ENCODE data around the gene TIMMDC1. TPM values are rescaled to one million over a fixed set of nuclear protein-coding genes. Genes with fewer than 3 reads are reported as not detected.

TIMMDC1 gene
- total RNA-seq, 1 experiment from 2014 or later, result 121 TPM

DNA sequence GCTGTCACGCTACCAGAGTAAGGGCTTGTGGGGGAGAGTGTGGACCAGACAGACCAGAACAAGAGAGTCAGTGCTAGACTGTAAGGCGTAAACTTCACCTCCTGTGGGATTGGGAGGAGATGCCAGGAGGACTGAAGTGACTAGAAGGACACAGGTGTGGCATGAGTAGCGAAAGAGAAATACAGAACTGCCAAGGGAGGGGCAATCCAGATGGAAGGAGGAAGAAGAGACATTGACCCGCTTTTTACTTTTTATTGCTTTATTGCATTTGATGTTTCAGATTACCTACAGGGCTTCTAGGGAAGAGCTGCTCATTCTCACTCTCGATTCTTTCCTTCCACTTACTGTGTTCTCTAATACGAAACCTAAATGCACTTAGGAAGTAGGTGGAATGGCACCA is 27.5 kb upstream of the TIMMDC1 start:
- H3K9ac ChIP-seq (ENCODE audit: low read length), result no peak overlapping the region
- TF ChIP-seq YY1 (IDR thresholded peaks at IDR 0.05; ENCODE audit: extremely low read depth, insufficient replicate concordance, low read depth, low read length) (no peak), CTCF (IDR thresholded peaks at IDR 0.05 in 2 of 3, conservative IDR thresholded peaks at IDR 0.05 in 1 of 3; ENCODE audit: borderline replicate concordance in 1 of 3, insufficient read depth in 1 of 3, low read depth in 2 of 3, low read length in 2 of 3) (no peak), FOSL1 (IDR thresholded peaks at IDR 0.05; ENCODE audit: low read depth) (no peak), POLR2AphosphoS5 (IDR thresholded peaks at IDR 0.05; ENCODE audit: low read depth, low read length) (no peak)
- H4K20me1 ChIP-seq (ENCODE audit: insufficient read depth), result no peaks in the 10 kb centered on the region
- H2AFZ ChIP-seq (ENCODE audit: low read depth, low read length, poor library complexity, severe bottlenecking), result no peak overlapping the region
- no peaks in the 10 kb centered on the region for H3K9me3 ChIP-seq (ENCODE audit: control insufficient read depth in 1 of 2, insufficient read depth in 1 of 2, low read depth in 1 of 2, low read length in 2 of 2)
- POLR2A ChIA-PET, result no interaction called here
- H3K4me3 ChIP-seq (replicated peaks in 1 of 2; ENCODE audit: low read depth in 1 of 2, low read length in 2 of 2), result no peak overlapping the region
- CTCF ChIA-PET, result no interaction called here
- H3K79me2 ChIP-seq (ENCODE audit: insufficient read depth, low read length), result no peaks in the 10 kb centered on the region
- RAD21 ChIA-PET (ENCODE audit: low non-redundant PET in 1 of 2, low total read pairs in 2 of 2, uncharacterized antibody in 2 of 2, unreplicated experiment in 2 of 2), result no interaction called here
- no peak overlapping the region for H3K4me2 ChIP-seq (ENCODE audit: low read length)
- H3K4me1 ChIP-seq (ENCODE audit: control insufficient read depth in 1 of 2, insufficient read depth in 2 of 2, low read length in 2 of 2), result peaks cover 10 to 17% of the 10 kb centered on the region in 2 experiments; a peak in 3 of 4 replicates
- no TSS peak for BruUV-seq (replicated peaks)
- no peak for ATAC-seq
- no peaks in the 10 kb centered on the region for H3K9me2 ChIP-seq (ENCODE audit: insufficient read depth)
- intact Hi-C loops (cut with micrococcal nuclease), result no loop called here
- H3K27ac ChIP-seq (ENCODE audit: low read depth, low read length), result no peak overlapping the region
- H3K27me3 ChIP-seq (ENCODE audit: insufficient read depth, low read length), result no peaks in the 10 kb centered on the region
- no peaks in the 10 kb centered on the region; a peak in 1 of 4 replicates for H3K36me3 ChIP-seq (ENCODE audit: control insufficient read depth in 1 of 2, insufficient read depth in 2 of 2, low read length in 2 of 2)
- no peak for DNase-seq (ENCODE audit: low read depth, low spot score)

DNA sequence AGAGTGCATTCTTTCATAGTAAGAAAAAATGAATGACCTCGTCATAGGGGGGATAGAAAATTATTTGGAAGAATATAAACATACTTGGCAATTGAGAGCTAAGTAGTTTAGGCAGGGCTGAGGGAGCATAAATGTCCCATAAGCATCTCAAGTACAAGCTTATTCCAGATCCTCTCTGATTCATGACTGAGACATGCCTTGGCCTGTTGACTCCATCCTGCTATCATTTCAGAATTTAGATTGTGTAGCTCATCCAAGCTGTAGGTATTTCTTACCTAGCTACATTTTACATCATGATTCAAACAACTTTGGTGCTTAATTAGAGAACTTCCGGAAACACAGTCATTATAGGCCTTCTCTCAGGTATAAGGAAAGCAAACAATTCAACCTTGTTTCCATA is 17.3 kb upstream of the TIMMDC1 start:
- H2AFZ ChIP-seq (ENCODE audit: low read depth, low read length, poor library complexity, severe bottlenecking), result no peak overlapping the region
- H3K27ac ChIP-seq (ENCODE audit: low read depth, low read length), result no peak overlapping the region
- H3K9ac ChIP-seq (ENCODE audit: low read length), result no peak overlapping the region
- H3K79me2 ChIP-seq (ENCODE audit: insufficient read depth, low read length), result no peaks in the 10 kb centered on the region
- RAD21 ChIA-PET (ENCODE audit: low non-redundant PET in 1 of 2, low total read pairs in 2 of 2, uncharacterized antibody in 2 of 2, unreplicated experiment in 2 of 2), result no interaction called here
- peaks cover 0 to 3% of the 10 kb centered on the region in 2 experiments; a peak in 1 of 4 replicates for H3K36me3 ChIP-seq (ENCODE audit: control insufficient read depth in 1 of 2, insufficient read depth in 2 of 2, low read length in 2 of 2)
- no peak for ATAC-seq
- DNase-seq (ENCODE audit: low read depth, low spot score), result no peak
- H3K9me3 ChIP-seq (ENCODE audit: control insufficient read depth in 1 of 2, insufficient read depth in 1 of 2, low read depth in 1 of 2, low read length in 2 of 2), result no peaks in the 10 kb centered on the region
- H3K27me3 ChIP-seq (ENCODE audit: insufficient read depth, low read length), result no peaks in the 10 kb centered on the region
- no peak overlapping the region for H3K4me3 ChIP-seq (replicated peaks in 1 of 2; ENCODE audit: low read depth in 1 of 2, low read length in 2 of 2)
- no peak overlapping the region for H3K4me2 ChIP-seq (ENCODE audit: low read length)
- CTCF ChIA-PET, result no interaction called here
- no TSS peak for BruUV-seq (replicated peaks)
- POLR2A ChIA-PET, result no interaction called here
- H3K9me2 ChIP-seq (ENCODE audit: insufficient read depth), result no peaks in the 10 kb centered on the region
- intact Hi-C loops (cut with micrococcal nuclease), result no loop called here
- H3K4me1 ChIP-seq (ENCODE audit: control insufficient read depth in 1 of 2, insufficient read depth in 2 of 2, low read length in 2 of 2), result no peaks in the 10 kb centered on the region
- no peaks in the 10 kb centered on the region for H4K20me1 ChIP-seq (ENCODE audit: insufficient read depth)
- TF ChIP-seq YY1 (IDR thresholded peaks at IDR 0.05; ENCODE audit: extremely low read depth, insufficient replicate concordance, low read depth, low read length) (no peak), RAD21 (IDR thresholded peaks at IDR 0.05; ENCODE audit: low read depth) (no peak), CEBPB (IDR thresholded peaks at IDR 0.05; ENCODE audit: low read depth) (no peak), FOSL1 (IDR thresholded peaks at IDR 0.05; ENCODE audit: low read depth) (no peak), EZH2 (IDR thresholded peaks at IDR 0.05) (no peak), TCF7L2 (IDR thresholded peaks at IDR 0.05; ENCODE audit: borderline replicate concordance, extremely low read depth, insufficient read depth, insufficient read length) (no peak), ZFX (IDR thresholded peaks at IDR 0.05) (no peak), REST (IDR thresholded peaks at IDR 0.05; ENCODE audit: low read depth) (no peak), ELF1 (IDR thresholded peaks at IDR 0.05; ENCODE audit: borderline replicate concordance, low read depth) (no peak), CBX3 (IDR thresholded peaks at IDR 0.05; ENCODE audit: low read depth) (no peak), EGR1 (IDR thresholded peaks at IDR 0.05; ENCODE audit: low read depth) (no peak), EZH2phosphoT487 (IDR thresholded peaks at IDR 0.05; ENCODE audit: borderline replicate concordance) (no peak)
- TF ChIP-seq, protein P1, sequence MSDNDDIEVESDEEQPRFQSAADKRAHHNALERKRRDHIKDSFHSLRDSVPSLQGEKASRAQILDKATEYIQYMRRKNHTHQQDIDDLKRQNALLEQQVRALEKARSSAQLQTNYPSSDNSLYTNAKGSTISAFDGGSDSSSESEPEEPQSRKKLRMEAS (IDR thresholded peaks at IDR 0.05), result no peak
- TF ChIP-seq, protein P2, sequence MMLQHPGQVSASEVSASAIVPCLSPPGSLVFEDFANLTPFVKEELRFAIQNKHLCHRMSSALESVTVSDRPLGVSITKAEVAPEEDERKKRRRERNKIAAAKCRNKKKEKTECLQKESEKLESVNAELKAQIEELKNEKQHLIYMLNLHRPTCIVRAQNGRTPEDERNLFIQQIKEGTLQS (IDR thresholded peaks at IDR 0.05), result no peak
